ENCODE measurements around the gene ROR1. TPM values are rescaled to one million over a fixed set of nuclear protein-coding genes. Genes with fewer than 3 reads are reported as not detected.

Gene ROR1
- total RNA-seq, 1 donor, result 52.5 TPM

DNA sequence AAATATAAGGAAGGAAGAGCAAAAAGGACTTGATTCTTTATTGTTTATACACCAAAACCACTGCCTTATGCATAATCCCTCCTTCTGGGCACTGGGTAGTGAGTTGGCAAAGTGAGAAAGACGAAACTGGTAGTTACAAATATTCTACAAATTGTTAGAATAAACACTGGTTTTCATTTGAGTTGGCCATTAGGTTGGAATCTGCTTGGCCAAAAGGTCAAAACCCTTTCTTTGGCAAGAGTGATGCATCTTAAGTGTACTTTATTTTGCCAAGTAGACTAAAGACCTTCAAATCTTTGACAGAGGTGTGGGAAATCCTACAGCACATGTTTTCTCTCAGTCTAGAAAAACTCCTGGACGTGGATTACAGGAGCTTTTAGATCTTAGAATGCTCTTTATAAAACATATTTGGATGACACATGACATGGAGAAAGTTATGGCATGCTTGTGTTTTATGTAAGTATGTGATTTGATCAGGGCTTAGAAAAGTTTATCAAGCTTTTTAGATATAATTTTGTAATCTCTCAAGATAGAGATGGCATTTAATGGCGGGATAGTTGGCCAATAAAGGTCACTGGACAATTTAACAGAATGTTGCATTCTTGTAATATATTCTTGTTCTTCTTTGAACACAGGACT lies 120.9 kb downstream of the ROR1 start:
- no peak overlapping the region for H3K27ac ChIP-seq (ENCODE audit: low read depth, low read length)
- no peaks in the 10 kb centered on the region for H3K36me3 ChIP-seq (ENCODE audit: insufficient read depth, low read length)
- H3K9me3 ChIP-seq (ENCODE audit: low read depth, low read length), result no peaks in the 10 kb centered on the region
- H3K27me3 ChIP-seq (ENCODE audit: insufficient read depth, low read length), result no peaks in the 10 kb centered on the region
- H3K4me3 ChIP-seq (ENCODE audit: insufficient read depth, low read length), result no peak overlapping the region
- H3K4me2 ChIP-seq (ENCODE audit: insufficient read depth, low read length), result no peak overlapping the region
- H3K4me1 ChIP-seq (ENCODE audit: insufficient read depth, low read length), result peaks cover 16% of the 10 kb centered on the region
- no peak for DNase-seq (ENCODE audit: insufficient read length, low spot score, missing footprints)
- TF ChIP-seq, protein P1, sequence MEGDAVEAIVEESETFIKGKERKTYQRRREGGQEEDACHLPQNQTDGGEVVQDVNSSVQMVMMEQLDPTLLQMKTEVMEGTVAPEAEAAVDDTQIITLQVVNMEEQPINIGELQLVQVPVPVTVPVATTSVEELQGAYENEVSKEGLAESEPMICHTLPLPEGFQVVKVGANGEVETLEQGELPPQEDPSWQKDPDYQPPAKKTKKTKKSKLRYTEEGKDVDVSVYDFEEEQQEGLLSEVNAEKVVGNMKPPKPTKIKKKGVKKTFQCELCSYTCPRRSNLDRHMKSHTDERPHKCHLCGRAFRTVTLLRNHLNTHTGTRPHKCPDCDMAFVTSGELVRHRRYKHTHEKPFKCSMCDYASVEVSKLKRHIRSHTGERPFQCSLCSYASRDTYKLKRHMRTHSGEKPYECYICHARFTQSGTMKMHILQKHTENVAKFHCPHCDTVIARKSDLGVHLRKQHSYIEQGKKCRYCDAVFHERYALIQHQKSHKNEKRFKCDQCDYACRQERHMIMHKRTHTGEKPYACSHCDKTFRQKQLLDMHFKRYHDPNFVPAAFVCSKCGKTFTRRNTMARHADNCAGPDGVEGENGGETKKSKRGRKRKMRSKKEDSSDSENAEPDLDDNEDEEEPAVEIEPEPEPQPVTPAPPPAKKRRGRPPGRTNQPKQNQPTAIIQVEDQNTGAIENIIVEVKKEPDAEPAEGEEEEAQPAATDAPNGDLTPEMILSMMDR (IDR thresholded peaks at IDR 0.05; ENCODE audit: extremely low read depth, low read depth, low read length), result no peak
- H4K20me1 ChIP-seq (ENCODE audit: insufficient read depth, low read length), result peaks cover 6% of the 10 kb centered on the region
- no peak overlapping the region for H2AFZ ChIP-seq (ENCODE audit: low read length)
- H3K79me2 ChIP-seq (ENCODE audit: insufficient read depth, low read length), result peaks cover 68% of the 10 kb centered on the region

DNA sequence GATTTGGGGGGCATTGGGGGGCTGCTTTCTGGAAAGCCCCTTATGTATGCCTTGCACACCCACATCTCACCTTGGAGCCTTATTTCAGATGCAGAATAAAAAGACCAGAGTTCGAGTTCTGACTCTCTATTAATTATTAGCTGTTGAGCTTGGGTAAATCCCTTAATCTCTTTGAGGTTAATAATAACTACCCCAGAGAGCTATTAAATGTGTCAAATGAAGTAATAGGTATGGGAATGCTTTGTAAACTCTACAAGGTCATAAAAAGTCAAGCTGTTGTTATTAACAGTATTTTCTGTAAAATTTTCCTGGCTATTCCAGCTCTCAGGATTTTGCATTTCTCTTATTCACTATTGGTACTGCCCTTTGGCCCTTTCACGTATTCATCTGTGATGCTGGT lies 122.9 kb downstream of the ROR1 start:
- Histone ChIP-seq H3K27me3 (ENCODE audit: insufficient read depth, low read length) (no peaks in the 10 kb centered on the region), H3K79me2 (ENCODE audit: insufficient read depth, low read length) (peaks cover 60% of the 10 kb centered on the region), H3K9me3 (ENCODE audit: low read depth, low read length) (no peaks in the 10 kb centered on the region), H2AFZ (ENCODE audit: low read length) (no peak overlapping the region), H3K4me1 (ENCODE audit: insufficient read depth, low read length) (peaks cover 16% of the 10 kb centered on the region), H3K4me3 (ENCODE audit: insufficient read depth, low read length) (no peak overlapping the region), H3K36me3 (ENCODE audit: insufficient read depth, low read length) (no peaks in the 10 kb centered on the region), H4K20me1 (ENCODE audit: insufficient read depth, low read length) (peaks cover 6% of the 10 kb centered on the region), H3K27ac (ENCODE audit: low read depth, low read length) (no peak overlapping the region), H3K4me2 (ENCODE audit: insufficient read depth, low read length) (no peak overlapping the region)
- DNase-seq (ENCODE audit: insufficient read length, low spot score, missing footprints), result no peak
- TF ChIP-seq, protein P1 (IDR thresholded peaks at IDR 0.05; ENCODE audit: extremely low read depth, low read depth, low read length), result no peak

DNA sequence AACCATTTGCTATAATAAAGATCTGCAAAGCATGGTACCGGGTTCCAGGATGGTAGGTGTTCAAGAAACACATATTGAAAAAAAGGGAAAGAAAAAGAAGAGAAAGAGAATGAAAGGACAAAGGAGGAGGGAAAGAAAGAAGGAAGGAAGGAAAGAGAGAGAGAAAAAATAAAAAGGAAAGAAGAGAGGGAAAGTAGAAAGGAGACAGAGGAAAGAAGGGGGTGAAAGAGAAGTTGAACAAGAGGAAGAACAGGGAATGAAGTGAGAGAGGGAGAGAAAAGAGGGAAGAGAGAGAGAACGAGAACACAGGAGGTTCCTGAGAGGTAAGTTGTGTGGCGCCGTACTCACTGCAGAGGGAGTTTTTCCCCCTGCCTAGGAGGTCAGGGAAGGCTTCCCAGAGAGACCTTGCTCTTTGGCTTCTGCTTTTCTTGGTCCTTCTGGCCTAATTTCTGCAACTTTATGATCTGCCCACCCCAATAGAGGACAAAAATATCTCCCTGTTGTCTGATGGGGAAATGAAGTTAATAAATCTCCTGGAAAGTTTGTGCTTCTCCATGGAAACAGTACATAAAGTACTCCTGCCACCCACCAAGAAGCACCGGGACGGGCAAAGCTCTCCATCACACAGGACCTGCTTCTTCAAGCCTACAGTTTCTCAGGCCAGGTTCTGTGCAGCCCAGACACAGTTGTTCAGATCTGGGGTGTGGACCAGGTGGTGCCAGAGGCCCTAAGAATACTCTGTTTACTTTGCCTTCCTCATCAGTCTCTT lies 124.8 kb downstream of the ROR1 start:
- no peaks in the 10 kb centered on the region for H3K9me3 ChIP-seq (ENCODE audit: low read depth, low read length)
- H3K36me3 ChIP-seq (ENCODE audit: insufficient read depth, low read length), result no peaks in the 10 kb centered on the region

DNA sequence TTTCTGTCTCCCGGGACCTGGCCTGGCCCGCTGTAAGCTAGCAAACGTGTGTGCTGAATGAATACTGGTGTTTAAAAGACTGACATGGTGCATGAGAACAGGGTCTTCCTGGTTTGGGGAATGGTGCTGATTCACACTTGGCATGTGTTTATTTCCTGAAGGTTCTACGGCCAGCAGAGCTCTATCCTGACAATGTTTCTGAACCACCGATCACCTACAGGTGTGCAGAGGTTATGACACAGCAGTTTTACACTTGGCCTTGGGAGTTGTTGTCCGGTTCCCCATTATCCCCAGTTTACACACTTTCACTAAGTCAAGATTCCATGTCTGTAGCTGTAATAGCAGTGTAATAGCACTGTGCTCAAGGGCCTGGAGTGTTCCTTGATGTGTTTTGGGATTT lies 127.3 kb downstream of the ROR1 start:
- no peaks in the 10 kb centered on the region for H3K9me3 ChIP-seq (ENCODE audit: low read depth, low read length)
- H3K4me3 ChIP-seq (ENCODE audit: insufficient read depth, low read length), result no peak overlapping the region
- H4K20me1 ChIP-seq (ENCODE audit: insufficient read depth, low read length), result peaks cover 6% of the 10 kb centered on the region
- no peak for DNase-seq (ENCODE audit: insufficient read length, low spot score, missing footprints)
- H3K79me2 ChIP-seq (ENCODE audit: insufficient read depth, low read length), result peaks cover 48% of the 10 kb centered on the region
- H3K27me3 ChIP-seq (ENCODE audit: insufficient read depth, low read length), result no peaks in the 10 kb centered on the region
- no peak overlapping the region for H2AFZ ChIP-seq (ENCODE audit: low read length)
- TF ChIP-seq, protein P1 (IDR thresholded peaks at IDR 0.05; ENCODE audit: extremely low read depth, low read depth, low read length), result no peak
- no peaks in the 10 kb centered on the region for H3K36me3 ChIP-seq (ENCODE audit: insufficient read depth, low read length)
- H3K27ac ChIP-seq (ENCODE audit: low read depth, low read length), result no peak overlapping the region
- no peak overlapping the region for H3K4me2 ChIP-seq (ENCODE audit: insufficient read depth, low read length)
- H3K4me1 ChIP-seq (ENCODE audit: insufficient read depth, low read length), result peaks cover 8% of the 10 kb centered on the region

More for the DNA sequence above, 124.8 kb downstream of the ROR1 start:
- H3K4me2 ChIP-seq (ENCODE audit: insufficient read depth, low read length), result no peak overlapping the region
- H3K79me2 ChIP-seq (ENCODE audit: insufficient read depth, low read length), result peaks cover 55% of the 10 kb centered on the region
- peaks cover 8% of the 10 kb centered on the region for H3K4me1 ChIP-seq (ENCODE audit: insufficient read depth, low read length)
- H2AFZ ChIP-seq (ENCODE audit: low read length), result no peak overlapping the region
- no peak overlapping the region for H3K27ac ChIP-seq (ENCODE audit: low read depth, low read length)
- no peaks in the 10 kb centered on the region for H3K27me3 ChIP-seq (ENCODE audit: insufficient read depth, low read length)
- peaks cover 6% of the 10 kb centered on the region for H4K20me1 ChIP-seq (ENCODE audit: insufficient read depth, low read length)
- DNase-seq (ENCODE audit: insufficient read length, low spot score, missing footprints), result no peak
- no peak overlapping the region for H3K4me3 ChIP-seq (ENCODE audit: insufficient read depth, low read length)
- TF ChIP-seq, protein P1 (IDR thresholded peaks at IDR 0.05; ENCODE audit: extremely low read depth, low read depth, low read length), result no peak

Data from osteoblast (primary cell).